Measurements from ENCODE around the gene IFT172.
"Not testable (repeated sequence)": the region's sequence is repeated elsewhere in the genome, so short reads cannot be mapped to it uniquely, and the experiment has no call there.

The IFT172 gene

GRCh38 chr2:27489498-27490397 is at the start of gene IFT172:
Gene IFT172, minus strand, starts transcription at chr2:27489743. Its CDS starts 90 bp downstream, at chr2:27489653.
- peak; percentile 98 for DNase-seq (ENCODE audit: low read depth)

- not testable (repeated sequence) for DNase-seq (ENCODE audit: low read depth)
These were observed 49.4 kb upstream of the IFT172 start for GRCh38 chr2:27538839-27539450.

- no peak for DNase-seq (ENCODE audit: low read depth)
These were observed 47.7 kb upstream of the IFT172 start for GRCh38 chr2:27537287-27537686.

- no peak for DNase-seq (ENCODE audit: low read depth)
These were observed 42.4 kb upstream of the IFT172 start for GRCh38 chr2:27531983-27532382.

GRCh38 chr2:27527182-27527581 is 37.6 kb upstream of the IFT172 start:
- no peak for DNase-seq (ENCODE audit: low read depth)

GRCh38 chr2:27522400-27522945 is 32.9 kb upstream of the IFT172 start:
- no peak for DNase-seq (ENCODE audit: low read depth)

GRCh38 chr2:27520316-27520715 is 30.8 kb upstream of the IFT172 start:
- no peak for DNase-seq (ENCODE audit: low read depth)

GRCh38 chr2:27518782-27519113 is 29.2 kb upstream of the IFT172 start:
- no peak for DNase-seq (ENCODE audit: low read depth)

- no peak for DNase-seq (ENCODE audit: low read depth)
These were observed 28.7 kb upstream of the IFT172 start for GRCh38 chr2:27518113-27518781.

GRCh38 chr2:27509326-27509725 is 19.8 kb upstream of the IFT172 start:
- DNase-seq (ENCODE audit: low read depth), result peak; percentile 22

- DNase-seq (ENCODE audit: low read depth), result no peak
These were observed 17.8 kb upstream of the IFT172 start for GRCh38 chr2:27507293-27507692.

- no peak for DNase-seq (ENCODE audit: low read depth)
These were observed 17.0 kb upstream of the IFT172 start for GRCh38 chr2:27506587-27506986.

GRCh38 chr2:27502142-27502541 is 12.6 kb upstream of the IFT172 start:
- no peak for DNase-seq (ENCODE audit: low read depth)

GRCh38 chr2:27501042-27501441 is 11.5 kb upstream of the IFT172 start:
- no peak for DNase-seq (ENCODE audit: low read depth)

- no peak for DNase-seq (ENCODE audit: low read depth)
These were observed 9.4 kb upstream of the IFT172 start for GRCh38 chr2:27498975-27499374.

- no peak for DNase-seq (ENCODE audit: low read depth)
These were observed 7.7 kb upstream of the IFT172 start for GRCh38 chr2:27497288-27497627.

GRCh38 chr2:27496357-27497287 is 7.1 kb upstream of the IFT172 start, which contains the start of gene GCKR:
Gene GCKR, plus strand, starts transcription at chr2:27496839. Its CDS starts 66 bp downstream, at chr2:27496905.
- DNase-seq (ENCODE audit: low read depth), result no peak

- no peak for DNase-seq (ENCODE audit: low read depth)
These were observed 6.4 kb upstream of the IFT172 start for GRCh38 chr2:27495840-27496356.

- DNase-seq (ENCODE audit: low read depth), result no peak
These were observed 5.5 kb upstream of the IFT172 start, which contains the start of gene FNDC4 for GRCh38 chr2:27494944-27495554. Gene FNDC4, minus strand, starts transcription at chr2:27495200. Its CDS starts 521 bp downstream, at chr2:27494679.

GRCh38 chr2:27494284-27494943 is 4.9 kb upstream of the IFT172 start:
- peak; percentile 18 for DNase-seq (ENCODE audit: low read depth)
